Testis (tissue), 2 donors: Measurements from ENCODE around the gene LGALS12.

Experiments used
- CTCF ChIP-seq, 3 experiments: fragments of 450-650 bp in 2 of 3; fragments of 200-600 bp in 1 of 3; sonication (generic) in 1 of 3; IDR thresholded peaks; one replicate each; pipeline ENCODE4 v1.5.1; 2016 to 2019; ENCODE audit warnings: antibody characterized with exemption in 3 of 3, mild to moderate bottlenecking in 2 of 3, moderate library complexity in 1 of 3
- POLR2A ChIP-seq: fragments of 450-650 bp; IDR thresholded peaks from one replicate; pipeline ENCODE4 v1.6.1; 2017; ENCODE audit warnings: antibody characterized with exemption, mild to moderate bottlenecking, moderate library complexity

- TF ChIP-seq CTCF (IDR thresholded peaks at IDR 0.05) (no peak), POLR2A (no peak)
Measured at GRCh38 chr11:63494975-63495374, 10.9 kb upstream of the LGALS12 start.
